ENCODE results near the gene TTC23L.
A peak's percentile ranks its signal among the peaks of the same experiment; 100 is the strongest.
"Not testable (repeated sequence)": the region's sequence is repeated elsewhere in the genome, so short reads cannot be mapped to it uniquely, and the experiment has no call there.

Gene TTC23L

DNA sequence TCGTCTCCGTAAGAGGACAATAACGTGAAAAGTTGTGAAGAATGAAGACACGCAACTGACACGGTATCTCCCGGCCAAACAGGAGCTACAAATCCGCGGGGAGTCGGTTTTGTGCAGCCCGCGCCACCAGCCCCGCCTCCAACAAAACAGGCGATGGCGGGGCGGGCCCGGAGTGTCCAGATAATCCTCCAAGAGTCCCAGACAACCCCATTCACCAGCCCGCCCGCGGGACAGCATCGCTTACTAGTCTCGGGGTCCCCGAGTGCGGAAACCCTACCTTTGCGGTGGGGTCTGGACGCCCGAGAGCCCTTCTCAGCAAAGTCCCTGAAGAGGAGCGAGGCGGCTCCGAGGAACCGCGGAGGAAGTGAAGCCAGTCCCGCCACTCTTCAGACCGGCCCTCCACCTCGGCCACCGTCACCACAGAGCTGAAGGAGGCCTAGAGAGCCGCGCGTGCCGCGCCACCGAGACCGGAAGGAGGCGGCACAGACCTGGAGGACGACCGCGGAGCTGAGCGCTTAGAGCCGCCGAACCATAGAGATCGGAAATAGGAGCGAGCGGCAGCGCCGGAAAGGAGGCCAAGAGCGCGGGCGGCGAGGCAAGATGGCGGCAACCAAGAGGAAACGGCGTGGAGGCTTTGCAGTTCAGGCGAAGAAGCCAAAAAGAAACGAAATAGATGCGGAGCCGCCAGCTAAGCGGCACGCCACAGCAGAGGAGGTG is 76.3 kb downstream of the TTC23L start, which contains the start of the genes BRIX1 and RAD1:
Gene BRIX1, plus strand, starts transcription at position 573 of the 717 bp plus-strand sequence. Its CDS starts 28 bp downstream, at position 601.
Gene RAD1, minus strand, starts transcription at position 366 of the 717 bp plus-strand sequence. CDS start 612 bp downstream, outside the sequence.
- peak within 1 kb of the TSS; percentile 99 to 100 for H3K4me3 ChIP-seq (replicated peaks in 1 of 2; ENCODE audit: low read depth in 2 of 2, low read length in 2 of 2)
- DNase-seq (ENCODE audit: low read depth in 2 of 2): peak; percentile 98
- TF ChIP-seq, protein P1, sequence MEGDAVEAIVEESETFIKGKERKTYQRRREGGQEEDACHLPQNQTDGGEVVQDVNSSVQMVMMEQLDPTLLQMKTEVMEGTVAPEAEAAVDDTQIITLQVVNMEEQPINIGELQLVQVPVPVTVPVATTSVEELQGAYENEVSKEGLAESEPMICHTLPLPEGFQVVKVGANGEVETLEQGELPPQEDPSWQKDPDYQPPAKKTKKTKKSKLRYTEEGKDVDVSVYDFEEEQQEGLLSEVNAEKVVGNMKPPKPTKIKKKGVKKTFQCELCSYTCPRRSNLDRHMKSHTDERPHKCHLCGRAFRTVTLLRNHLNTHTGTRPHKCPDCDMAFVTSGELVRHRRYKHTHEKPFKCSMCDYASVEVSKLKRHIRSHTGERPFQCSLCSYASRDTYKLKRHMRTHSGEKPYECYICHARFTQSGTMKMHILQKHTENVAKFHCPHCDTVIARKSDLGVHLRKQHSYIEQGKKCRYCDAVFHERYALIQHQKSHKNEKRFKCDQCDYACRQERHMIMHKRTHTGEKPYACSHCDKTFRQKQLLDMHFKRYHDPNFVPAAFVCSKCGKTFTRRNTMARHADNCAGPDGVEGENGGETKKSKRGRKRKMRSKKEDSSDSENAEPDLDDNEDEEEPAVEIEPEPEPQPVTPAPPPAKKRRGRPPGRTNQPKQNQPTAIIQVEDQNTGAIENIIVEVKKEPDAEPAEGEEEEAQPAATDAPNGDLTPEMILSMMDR (IDR thresholded peaks at IDR 0.05; ENCODE audit: low read depth, low read length): no peak

DNA sequence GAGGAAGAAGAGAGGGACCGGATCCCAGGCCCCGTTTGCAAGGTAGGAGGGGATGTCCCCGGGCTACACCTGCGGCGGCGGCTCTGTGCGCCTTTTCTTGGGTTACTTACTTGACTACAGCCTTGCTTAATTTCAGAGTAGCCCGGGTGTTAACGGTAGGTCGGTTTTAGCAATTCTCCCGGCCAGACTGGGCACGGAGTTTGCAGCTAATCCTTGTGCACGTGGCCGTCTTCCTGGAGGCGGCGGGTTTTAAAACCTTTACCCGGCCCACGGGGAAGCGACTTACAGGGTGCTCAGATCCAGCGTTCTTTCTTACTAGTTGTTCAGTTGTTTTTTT is 76.9 kb downstream of the TTC23L start:
- H3K4me3 ChIP-seq (replicated peaks in 1 of 2; ENCODE audit: low read depth in 2 of 2, low read length in 2 of 2): peak overlapping the region; percentile 99 to 100
- TF ChIP-seq, protein P1 (IDR thresholded peaks at IDR 0.05; ENCODE audit: low read depth, low read length): no peak
- DNase-seq (ENCODE audit: low read depth in 2 of 2): no peak

DNA sequence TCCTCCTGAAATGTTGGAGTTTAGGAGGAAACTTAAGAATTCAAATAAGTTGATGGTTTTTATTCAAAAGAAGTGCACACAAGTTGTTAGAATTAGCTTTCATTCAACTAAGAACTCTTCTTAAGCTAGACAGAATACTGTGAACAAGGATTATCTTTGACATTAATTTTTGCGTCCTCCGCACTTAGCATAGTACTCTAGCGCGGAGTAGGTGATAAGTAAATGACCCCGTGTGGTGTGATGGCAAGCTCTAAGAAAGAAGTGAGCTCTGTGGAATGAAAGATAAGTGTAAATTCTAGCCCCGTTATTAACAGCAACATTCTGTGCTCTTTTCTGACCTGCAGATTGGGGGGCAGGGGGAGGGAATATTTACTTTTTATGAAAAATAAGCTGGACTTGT is 77.6 kb downstream of the TTC23L start:
- TF ChIP-seq, protein P1 (IDR thresholded peaks at IDR 0.05; ENCODE audit: low read depth, low read length): no peak
- H3K4me3 ChIP-seq (replicated peaks in 1 of 2; ENCODE audit: low read depth in 2 of 2, low read length in 2 of 2): peak overlapping the region; percentile 99 to 100
- DNase-seq (ENCODE audit: low read depth in 2 of 2): no peak

DNA sequence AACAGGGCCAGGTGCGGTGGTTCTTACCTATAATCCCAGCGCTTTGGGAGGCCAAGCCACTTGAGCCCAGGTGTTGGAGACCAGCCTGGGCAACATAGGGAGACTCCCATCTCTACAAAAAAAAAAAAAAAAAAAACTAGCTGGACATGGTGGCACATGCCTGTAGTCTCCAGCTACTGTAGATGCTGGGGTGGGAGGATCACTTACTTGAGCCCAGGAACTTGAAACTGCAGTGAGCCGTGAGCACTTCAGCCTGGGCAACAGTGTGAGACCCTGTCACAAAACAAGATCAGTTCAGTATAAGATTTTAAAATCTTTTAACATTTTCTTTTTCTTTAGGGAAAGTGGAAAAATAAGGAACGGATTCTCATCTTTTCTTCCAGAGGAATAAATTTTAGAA is 79.1 kb downstream of the TTC23L start:
- TF ChIP-seq, protein P1 (IDR thresholded peaks at IDR 0.05; ENCODE audit: low read depth, low read length): no peak
- no peak overlapping the region for H3K4me3 ChIP-seq (replicated peaks in 1 of 2; ENCODE audit: low read depth in 2 of 2, low read length in 2 of 2)
- DNase-seq (ENCODE audit: low read depth in 2 of 2): no peak

DNA sequence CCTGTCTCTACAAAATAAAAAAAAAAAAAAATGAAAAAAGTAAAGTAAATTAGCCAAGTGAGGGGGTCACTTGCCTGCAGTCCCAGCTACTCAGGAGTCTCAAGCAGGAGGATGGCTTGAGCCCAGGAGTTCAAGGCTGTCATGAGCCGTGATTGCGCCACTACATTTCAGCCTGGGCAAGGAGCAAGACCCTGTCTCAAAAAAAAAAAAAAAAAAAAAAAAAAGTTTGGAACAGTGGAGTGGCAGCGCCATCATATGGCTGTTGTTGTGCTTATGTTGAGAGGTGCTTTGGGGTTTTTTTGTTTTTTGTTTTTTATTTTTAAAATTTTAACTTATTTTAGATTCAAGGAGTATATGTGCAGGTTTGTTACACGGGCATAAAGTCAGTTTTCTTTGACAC is 80.1 kb downstream of the TTC23L start:
- TF ChIP-seq, protein P1 (IDR thresholded peaks at IDR 0.05; ENCODE audit: low read depth, low read length): no peak
- H3K4me3 ChIP-seq (replicated peaks in 1 of 2; ENCODE audit: low read depth in 2 of 2, low read length in 2 of 2): no peak overlapping the region
- DNase-seq (ENCODE audit: low read depth in 2 of 2): peak in 1 of 2 donors; percentile 9

DNA sequence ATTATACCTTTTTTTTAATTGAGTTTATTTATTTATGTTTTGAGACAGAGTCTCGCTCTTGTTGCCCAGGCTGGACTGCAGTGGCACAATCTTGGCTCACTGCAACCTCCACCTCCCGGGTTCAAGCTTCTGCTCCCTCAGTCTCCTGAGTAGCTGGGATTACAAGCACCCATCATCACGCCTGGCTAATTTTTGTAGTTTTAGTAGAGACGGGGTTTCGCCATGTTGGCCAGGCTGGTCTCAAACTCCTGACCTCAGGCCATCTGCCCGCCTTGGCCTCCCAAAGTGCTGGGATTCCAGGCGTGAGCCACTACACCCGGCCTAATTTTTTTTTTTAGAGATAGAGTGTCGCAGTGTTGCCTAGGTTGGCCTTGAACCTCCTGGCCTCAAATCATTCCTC is 84.3 kb downstream of the TTC23L start:
- not testable (repeated sequence) for H3K4me3 ChIP-seq (replicated peaks in 1 of 2; ENCODE audit: low read depth in 2 of 2, low read length in 2 of 2); DNase-seq (ENCODE audit: low read depth in 2 of 2)

DNA sequence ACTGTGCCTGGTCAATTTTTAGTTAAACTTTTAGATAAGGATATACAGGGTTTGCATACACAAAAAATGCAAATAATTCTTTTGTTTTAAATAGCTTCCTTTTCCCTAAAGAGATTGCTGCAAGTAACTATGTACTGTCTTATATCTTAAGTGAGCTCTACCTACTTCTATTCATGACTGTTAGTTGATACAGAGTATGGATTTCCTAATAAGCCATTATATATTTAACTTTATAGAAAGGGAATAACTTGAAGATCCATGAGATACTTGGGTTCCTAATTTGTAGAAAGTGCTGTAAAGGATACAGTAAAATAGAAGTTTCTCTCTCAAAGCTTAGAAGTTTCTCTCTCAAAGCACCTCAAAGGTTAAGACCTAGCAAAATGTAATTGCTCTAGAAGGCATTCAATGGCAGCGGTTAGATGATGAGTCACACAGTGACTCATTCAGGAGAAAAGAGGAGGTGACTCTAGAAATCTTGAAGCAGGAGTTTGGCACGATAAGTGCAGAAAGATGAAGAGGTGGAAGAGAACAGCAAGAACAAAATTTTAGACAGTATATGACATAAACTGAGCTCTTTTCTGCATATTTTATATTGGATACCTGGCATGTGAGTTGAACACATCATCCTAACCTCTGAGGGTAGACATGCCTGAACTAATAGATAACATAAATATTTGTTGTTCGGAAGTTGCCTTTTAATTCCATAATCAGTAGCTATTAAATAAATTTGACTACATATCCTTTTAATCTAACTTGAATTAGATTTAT is 84.9 kb downstream of the TTC23L start:
- TF ChIP-seq, protein P1 (IDR thresholded peaks at IDR 0.05; ENCODE audit: low read depth, low read length): no peak
- peak; percentile 76 to 87 for DNase-seq (ENCODE audit: low read depth in 2 of 2)
- H3K4me3 ChIP-seq (replicated peaks in 1 of 2; ENCODE audit: low read depth in 2 of 2, low read length in 2 of 2): no peak overlapping the region
